Measurements from ENCODE around the gene OSMR.

DNA sequence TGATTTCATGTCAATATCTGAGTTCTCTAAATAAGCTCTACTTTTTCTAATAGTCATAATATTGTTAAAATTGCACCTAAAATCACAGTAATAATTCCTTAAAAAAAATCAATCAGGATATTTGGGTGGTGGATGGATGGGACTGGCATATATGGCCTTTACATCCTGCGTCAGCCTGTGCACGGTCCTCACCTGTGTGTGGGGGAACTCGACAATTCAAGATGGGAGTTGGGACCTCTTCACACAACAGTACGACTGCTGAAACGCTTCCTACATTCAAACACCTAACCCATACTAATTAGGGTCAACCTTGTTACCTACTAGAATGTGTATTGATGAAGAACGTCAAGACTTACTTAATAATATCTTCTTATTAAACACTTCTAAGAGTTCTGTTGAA, 90.5 kb downstream of the OSMR start:
- TF ChIP-seq EHMT2 (IDR thresholded peaks at IDR 0.05; ENCODE audit: low read depth) (no peak), RNF2 (IDR thresholded peaks at IDR 0.05; ENCODE audit: borderline replicate concordance, low read depth) (no peak)
- TF ChIP-seq, protein P1, sequence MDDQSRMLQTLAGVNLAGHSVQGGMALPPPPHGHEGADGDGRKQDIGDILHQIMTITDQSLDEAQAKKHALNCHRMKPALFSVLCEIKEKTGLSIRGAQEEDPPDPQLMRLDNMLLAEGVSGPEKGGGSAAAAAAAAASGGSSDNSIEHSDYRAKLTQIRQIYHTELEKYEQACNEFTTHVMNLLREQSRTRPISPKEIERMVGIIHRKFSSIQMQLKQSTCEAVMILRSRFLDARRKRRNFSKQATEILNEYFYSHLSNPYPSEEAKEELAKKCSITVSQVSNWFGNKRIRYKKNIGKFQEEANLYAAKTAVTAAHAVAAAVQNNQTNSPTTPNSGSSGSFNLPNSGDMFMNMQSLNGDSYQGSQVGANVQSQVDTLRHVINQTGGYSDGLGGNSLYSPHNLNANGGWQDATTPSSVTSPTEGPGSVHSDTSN (IDR thresholded peaks at IDR 0.05): no peak

All from A549 (cell line).